AG08396 (cell line): ENCODE data around the gene TMEM201.
"Not testable (repeated sequence)": the region's sequence is repeated elsewhere in the genome, so short reads cannot be mapped to it uniquely, and the experiment has no call there.

Experiments
- DNase-seq: peaks from one replicate; pipeline ENCODE4 v3.0.0; 2012; ENCODE audit warnings: low spot score, mixed read lengths

Gene TMEM201

DNA sequence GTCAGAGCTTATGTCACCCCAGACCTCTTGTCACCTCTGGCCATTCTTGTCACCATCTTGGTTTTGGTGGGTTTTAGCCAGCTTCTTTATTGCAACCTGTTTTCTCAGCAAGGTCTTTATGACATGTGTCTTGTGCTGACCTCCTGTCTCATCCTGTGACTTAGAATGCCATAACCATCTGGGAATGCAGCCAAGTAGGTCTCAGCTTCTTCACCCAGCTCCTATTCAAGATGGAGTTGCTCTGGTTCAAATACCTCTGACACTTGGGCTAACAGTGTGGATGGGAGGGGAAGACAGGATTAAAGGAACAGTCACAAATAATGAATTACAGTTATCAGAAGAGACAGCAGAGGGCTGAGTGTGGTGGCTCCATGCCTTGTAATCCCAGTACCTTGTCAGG lies 32.3 kb downstream of the TMEM201 start:
- no peak for DNase-seq

DNA sequence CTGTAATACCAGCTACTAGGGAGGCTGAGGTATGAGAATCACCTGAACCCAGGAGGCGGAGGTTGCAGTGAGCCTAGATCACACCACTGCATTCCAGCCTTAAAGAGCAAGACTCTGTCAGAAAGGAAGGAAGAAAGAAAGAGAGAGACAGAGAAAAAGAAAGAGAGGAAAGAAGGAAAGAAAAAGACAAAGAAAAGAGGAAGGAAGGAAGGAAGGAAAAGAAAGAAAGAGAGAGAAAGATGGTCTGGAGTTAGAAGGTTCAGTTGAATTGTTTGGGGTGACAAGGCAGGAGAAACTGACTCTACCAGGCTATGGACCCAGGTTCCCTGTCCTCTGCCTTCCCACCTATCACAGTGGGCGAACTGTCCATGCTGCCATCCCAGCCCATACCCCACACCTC lies 35.4 kb downstream of the TMEM201 start:
- DNase-seq: no peak

DNA sequence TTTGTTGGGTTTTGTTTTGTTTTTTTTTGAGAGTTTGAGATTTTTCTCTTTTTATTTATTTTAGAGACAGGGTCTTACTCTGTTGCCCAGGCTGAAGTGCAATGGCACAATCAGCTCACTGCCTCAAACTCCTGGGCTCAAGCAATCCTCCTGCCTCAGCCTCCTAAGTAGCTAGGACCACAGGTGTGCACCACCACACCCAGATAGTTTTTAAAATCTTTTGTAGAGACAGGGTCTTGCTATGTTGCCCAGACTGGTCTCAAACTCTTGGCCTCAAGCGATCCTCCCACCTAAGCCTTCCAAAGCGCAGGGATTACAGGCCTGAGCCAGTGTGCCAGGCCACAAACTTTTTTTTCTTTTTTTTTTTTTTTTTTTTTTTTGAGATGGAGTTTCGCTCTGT lies 36.3 kb downstream of the TMEM201 start:
- DNase-seq: not testable (repeated sequence)

DNA sequence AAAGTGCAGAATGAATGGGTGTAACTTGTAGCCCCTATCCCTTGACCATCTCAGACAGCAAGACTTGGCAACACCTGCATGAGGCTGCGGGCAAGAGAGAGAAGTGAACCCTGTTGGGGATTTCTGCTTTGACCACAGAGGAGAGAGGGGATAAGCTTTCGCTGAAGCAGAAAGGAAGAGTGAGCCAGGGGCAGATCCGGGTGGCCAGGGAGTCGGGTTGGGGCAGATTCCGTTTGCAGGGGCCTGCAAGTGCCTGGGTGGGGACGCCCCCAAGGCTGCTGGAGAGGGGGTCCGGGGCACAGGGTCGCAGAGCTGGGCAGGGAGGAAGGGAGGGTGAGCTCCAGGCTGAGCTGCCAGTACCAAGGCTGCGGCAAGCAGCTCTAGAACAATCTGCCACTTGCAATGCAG lies 37.5 kb downstream of the TMEM201 start:
- no peak for DNase-seq

DNA sequence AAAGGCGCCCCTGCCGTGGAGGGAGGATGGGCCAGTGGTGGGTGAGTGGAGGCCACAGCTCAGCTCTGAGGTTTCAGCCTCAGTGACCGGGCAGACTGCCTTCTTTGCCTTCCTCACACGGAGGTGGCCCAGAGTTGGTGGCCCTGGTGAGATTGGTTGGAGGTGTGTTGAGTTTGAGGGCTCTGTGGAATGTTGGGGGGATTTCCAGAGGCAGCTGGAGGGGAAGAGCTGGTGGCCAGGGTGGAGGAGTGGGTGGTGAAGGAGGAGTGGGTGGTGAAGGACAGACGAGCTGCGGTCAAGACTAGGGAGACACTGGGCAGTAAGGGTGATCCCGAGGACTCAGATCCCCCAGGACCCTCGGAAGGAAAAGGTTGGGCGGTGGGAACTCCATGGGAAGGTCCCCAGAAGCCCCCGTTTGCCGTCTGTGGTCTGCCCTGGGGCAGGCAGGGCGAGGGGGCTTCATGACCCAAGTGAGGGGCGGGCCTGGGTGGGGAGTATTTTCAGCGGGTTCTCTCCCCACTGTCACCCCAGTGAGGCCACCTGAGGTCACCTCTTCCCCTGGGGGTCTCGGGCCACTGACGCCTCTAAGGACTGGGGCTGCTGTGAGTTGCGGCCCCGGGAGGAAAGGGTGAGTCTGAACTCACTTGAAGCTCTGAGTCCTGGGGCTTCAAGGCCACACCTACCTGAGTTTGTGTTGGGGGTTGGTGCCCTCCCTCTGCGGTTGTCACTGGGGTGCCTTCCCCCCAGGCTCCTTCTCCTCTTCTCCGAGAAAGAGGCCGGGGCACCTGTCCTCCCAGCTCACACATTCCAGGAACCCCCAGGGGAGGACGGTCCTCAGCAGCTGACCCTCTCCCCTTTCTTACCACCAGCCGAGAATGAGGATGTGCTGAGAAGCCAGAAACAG lies 40.1 kb downstream of the TMEM201 start:
- no peak for DNase-seq

DNA sequence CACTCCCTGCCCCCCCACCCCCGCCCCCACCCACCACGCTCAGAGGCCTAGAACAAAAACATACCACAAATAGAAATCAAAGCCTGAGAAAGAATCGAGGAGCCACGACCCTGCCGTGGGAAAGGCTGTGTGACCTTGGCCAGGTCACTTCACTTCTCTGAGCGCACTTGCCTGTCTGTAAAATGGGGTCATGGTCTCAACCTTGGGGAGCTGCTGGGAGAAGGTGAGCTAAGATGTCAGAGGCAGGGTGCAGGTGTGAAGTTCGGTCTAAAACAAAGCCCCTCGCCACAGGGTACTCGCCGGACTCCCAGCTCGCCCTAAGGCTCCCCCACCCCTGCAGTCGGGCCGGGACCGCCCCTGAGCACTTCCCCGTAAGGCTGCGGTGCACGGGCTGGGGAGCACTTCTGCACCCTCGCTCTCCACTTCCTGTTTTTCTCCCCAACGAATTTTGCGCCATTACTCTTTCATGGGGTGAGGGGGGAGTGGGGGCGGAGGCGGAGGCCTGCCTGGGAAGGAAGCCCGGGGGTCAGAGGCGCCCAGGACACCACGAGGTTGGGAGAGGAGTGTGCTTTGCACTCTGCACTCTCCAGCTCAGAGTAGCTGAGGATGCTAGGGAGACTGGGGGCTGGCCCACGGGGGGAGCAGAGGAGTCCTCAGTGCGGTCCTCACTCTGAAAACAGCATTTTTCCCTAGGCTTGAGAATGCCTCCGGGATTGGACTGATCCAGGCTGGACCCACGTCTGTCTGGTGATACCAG lies 40.9 kb downstream of the TMEM201 start:
- DNase-seq: no peak

DNA sequence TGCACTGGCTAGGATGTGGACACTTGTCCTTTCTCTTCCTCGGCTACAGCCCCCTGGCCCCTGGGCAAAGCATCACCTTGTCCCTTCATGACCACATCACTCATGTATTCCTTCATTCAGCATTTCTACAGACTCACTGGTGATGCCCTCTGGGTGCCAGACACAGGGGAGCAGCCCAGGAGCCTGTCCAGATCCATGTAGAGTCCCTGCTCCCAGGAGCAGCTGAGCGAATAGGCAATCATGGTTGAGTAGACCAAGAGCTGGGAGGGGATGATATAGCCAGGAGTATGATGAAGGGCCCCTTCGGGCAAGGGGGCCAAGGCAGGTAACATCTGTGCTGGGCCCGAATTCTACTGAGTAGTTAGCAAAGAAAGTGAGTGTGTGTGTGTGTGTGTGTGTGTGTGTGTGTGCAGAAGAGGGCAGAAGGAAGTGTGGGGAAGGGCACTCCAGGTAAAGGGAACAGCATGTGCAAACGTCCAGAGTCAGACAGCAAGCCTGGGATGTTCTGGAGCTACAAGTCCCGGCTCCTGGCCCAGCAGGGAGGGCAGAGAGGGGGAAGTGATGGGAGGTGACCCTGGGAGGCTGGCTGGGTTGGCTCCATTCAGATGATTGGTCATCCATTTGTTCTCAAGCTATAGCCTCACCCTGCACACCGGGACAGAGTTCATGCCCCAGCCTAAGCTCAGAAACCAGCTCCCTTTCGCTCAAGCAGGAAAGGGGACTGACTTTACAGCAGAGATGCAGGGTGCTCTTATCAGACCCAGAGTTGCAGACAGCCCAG lies 41.8 kb downstream of the TMEM201 start:
- no peak for DNase-seq

DNA sequence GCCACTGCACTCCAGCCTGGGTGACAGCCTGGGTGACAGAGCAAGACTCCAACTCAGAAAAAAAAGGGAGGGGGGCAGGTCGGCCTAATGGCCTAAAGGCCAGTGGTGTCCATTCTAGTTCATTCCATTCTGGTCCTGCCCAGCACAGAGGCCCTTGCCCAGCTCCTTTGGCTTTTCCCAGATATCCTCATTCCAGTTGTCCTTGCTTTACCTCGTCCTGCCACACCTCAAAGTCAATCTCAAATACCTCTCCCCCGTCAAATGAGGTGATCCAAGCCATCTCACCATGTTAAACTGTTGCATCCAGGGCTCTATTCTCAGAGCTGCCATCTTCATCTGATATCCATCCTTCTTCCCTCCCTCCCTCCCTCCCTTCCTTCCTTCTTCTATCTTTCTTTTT lies 42.9 kb downstream of the TMEM201 start:
- DNase-seq: no peak

DNA sequence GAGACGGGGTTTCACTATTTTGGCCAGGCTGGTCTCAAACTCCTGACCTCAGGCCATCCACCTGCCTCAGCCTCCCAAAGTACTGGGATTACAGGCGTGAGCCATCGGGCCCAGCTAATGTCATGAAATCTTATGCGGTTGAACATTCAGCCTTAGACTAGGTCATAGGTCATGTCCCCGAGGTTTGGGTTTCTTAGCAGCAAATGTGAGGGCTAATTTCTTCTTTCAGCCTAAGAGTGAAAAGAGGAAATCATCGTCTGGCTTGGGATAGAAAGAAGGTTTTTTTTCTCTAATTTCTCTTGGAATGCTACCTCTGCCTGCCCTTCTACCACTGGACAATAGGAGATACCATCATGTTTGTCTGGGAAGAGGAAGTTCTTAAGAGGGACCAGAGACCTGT lies 44.8 kb downstream of the TMEM201 start:
- DNase-seq: no peak

DNA sequence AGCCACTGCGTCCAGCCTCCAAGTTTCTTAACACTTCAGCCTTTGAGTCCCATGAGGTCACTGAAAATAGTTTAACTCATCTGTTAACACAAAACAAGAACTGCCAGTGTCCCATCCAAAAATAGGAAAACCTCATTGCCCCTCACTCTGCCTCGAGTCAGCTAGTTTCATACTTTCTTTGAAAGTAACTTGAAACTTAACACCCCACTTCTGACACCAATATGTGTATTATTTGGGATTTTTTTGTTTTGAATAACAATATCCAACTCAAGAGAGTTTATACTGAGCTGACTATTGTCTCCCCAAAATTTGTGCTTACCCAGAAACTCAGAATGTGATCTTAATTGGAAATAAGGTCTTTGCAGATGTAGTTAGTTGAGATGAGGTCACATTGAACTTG lies 45.9 kb downstream of the TMEM201 start:
- DNase-seq: no peak

DNA sequence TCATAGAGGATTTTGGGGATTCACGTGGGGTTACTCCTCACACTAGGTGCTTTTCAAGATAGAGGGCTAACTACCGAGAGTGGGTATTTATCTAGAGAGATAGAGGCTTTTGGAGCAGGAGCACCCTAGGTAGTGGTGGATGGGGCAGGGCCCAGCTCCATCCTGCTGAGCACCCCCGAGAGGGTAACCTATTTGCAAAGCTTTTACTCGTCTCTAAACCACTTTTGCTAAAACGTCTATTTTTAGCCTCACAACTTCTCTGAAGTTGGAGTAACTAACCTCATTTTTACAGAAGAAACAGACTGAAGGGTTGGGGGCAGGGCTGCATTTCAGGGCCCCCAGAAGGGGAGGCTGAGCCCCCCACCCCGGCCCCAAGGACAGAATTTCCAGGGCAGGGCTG lies 50.5 kb downstream of the TMEM201 start:
- no peak for DNase-seq

DNA sequence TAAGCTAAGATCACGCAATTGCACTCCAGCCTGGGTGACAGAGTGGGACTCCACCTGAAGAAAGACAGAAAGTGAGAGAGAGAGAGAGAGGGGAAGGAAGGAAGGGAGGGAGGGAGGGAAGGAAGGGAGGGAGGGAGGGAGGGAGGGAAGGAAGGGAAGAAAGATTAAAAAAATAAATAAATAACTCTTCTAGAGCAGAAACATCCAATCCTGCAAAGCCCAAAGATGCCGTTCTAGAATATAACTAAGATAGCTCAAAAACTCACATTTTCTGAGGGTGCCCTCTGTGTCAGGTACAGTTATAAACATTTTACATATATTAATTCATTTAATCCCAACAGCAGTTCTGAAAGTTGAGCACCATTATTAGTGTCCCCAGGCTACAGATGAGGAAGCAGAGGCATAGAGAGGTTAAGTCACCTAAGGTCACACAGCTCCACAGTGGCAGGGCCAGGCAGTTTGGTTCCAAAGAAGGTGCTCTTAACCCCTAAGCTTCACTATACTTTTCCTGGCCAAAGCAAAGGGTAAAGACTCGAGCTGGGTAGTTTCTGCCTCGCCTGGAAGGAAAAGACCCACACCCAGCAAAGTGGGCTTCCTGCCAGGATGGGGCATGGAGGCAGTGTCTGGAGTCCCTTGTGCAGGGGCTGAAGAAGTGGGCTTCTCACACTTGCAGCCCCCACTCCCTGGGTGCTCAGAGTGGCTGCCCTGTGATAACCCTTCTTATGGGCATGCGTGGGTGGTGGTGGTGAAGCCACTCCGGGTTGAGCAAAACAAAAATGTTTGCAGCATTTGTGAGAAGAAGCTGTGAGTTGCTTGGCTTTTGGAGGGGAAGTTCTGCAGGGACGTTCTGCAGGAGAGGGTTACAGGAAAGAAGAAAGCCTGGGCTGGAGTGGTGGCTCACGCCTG lies 54.9 kb downstream of the TMEM201 start:
- no peak for DNase-seq

DNA sequence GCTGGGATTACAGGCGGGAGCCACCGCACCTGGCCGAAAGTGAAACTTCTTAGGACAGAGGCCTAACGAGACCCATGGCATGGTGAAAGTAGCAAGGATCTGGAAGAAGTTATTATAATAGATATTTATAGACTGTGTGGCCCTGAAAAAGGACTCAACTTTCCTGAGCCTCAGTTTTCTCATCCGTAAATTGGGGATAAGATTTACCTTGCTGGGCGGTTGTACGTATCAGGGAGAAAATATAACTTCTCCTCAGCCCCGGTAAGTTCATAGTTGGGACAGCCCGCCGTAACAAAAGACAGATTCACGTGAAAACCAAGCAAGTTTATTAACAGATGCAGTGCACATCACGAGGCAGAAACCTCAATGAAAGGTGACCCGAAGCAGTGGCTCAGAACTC lies 57.3 kb downstream of the TMEM201 start:
- no peak for DNase-seq

DNA sequence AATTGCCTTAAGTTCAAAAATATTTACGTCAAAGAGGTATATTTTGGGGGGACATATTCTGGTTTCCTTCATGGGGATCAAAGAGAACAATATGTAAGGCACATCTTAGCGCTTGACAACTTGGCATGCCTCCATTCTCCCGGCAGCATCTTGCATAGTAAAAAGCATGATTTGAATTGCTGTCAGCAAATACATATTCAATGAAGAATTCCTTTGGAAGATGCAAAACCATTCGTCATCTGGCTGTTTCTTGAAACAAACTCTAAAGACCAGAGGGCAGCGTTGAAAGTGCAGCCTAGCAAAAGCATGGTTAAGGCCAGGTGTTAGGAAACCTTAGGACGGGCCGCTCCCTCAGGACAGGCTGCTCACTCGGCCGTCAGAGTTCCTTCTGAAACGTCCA lies 59.5 kb downstream of the TMEM201 start:
- no peak for DNase-seq

DNA sequence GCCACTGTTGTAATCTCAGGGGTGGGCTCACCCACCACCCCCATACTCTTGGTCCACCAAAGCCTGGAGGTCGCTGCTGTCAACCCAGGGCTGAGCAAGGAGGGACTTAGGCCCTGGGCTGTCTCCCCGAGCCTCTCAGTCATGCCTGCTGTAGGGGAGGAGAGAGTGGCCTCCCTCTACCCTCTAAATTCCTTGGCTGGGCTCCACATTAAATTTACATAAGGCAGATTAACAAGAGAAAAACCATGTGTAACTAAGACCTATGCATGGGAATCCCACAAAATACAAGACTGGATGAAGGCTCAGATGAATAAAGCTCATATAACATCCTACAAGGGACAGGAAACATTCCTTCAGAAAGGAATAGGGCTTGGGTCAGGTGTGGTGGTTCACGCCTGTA lies 61.1 kb downstream of the TMEM201 start:
- DNase-seq: no peak

DNA sequence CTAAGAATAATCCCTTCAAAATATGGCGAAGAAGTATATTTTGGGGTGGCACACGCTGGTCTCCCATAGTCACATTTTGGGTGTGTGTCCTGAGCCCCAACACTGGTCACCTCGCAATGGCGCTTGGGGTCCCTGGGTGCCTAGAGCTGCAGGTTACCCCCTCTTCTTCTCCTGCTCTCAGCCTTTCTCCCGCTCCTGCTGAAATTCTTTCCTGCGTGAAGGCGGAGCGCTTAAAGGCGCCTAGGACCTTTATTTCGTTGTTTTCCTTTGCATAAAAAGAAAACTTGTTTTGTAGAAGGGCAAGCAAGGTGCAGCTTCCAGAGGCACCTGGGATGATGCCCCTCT lies 62.5 kb downstream of the TMEM201 start:
- no peak for DNase-seq

DNA sequence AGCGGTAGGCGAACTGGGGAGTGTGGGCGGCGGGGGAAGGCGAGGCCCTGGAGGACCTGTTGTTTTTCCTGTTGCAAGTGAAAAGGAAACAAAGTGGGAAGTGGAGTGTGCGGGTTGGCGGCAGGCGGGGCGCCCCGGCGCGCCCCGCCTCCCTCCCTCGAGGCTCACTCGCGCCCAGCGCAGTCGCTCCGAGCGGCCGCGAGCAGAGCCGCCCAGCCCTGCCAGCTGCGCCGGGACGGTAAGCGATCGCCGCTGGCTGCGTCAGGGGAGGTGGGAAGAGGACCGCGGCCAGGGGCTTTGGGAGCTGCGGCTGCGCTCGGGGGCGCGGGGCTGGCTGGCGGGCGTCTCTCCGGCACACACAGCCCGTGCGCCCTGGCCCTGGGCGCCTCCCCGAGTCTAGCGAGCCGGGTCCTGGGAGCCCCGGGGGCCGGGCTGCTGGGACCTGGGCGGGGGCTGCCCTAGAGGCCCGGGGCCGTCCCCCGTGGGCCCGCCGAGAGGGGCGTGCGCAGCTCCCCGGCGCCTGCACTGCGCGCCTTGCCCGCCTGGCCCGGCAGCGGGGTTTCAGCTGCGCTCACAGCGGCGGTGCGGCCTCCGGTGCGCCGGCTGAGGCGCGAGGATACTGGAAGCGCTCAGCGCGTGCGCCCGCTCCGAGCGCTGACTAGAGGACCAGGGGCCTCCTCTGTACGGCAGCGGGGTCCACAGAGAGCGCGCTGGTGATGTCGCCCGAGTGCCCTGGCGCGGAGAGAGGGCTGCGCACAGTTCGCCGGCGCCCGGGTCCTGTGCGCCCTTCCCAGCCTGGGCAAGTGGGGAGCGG lies 63.1 kb downstream of the TMEM201 start, which contains the start of gene PIK3CD:
Gene PIK3CD (plus strand): TSS at position 167 of the 814 bp plus-strand sequence. CDS start 58,725 bp downstream, outside the sequence.
- DNase-seq: peak; percentile 53

DNA sequence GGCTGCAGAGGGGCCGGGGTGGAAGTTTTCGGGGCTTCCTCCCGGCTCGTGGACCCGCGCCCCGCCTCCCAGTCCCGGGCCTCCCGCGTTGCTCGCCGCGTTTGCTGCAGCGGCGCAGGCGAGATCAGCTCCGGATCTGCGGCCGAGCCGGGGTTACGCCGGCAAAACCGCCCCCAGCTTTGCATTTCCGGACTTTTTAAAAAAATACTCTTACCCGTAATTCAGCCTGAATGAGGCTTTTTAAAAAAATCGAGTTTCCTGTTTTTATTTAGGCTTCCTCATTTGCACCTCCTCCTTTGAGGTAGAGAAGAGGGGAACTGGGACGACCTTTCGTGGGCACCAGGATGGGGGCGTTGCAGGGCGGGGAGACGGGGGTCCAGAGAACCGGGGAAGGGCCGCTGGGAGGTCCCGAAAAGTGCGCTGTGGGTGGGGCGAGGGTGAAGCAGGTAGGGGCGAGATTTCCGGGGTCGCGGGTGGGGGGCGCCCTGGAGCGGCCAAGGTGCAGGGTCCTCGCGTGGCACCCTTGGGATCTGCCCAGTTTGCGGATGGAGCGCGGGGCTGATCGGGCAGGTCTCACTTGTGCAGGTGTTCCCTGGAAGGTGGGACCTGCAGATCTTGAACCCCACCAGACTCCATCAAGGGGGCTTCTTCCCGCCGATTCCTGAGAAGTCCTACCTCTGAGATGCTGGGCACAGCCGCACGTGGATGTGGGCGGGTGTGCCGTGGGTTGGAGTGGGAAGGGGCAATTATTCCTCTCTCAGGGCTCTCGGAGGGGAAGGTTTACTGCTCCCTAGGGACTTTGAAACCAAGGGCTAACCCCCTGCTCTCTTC lies 63.9 kb downstream of the TMEM201 start:
- no peak for DNase-seq

DNA sequence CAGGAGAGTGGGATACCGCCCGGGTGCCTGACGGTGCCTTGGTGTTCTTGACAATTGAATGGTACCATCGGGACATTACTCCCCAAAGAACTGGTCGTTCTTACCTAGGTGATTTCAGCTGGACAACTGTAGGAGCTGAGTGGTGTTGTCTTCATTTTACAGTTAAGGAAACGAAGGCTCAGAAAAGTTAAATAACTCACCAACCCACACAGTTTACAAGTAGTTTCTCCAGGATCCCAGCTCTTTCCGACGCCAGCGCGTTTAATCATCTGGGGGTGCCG lies 64.4 kb downstream of the TMEM201 start:
- DNase-seq: no peak

DNA sequence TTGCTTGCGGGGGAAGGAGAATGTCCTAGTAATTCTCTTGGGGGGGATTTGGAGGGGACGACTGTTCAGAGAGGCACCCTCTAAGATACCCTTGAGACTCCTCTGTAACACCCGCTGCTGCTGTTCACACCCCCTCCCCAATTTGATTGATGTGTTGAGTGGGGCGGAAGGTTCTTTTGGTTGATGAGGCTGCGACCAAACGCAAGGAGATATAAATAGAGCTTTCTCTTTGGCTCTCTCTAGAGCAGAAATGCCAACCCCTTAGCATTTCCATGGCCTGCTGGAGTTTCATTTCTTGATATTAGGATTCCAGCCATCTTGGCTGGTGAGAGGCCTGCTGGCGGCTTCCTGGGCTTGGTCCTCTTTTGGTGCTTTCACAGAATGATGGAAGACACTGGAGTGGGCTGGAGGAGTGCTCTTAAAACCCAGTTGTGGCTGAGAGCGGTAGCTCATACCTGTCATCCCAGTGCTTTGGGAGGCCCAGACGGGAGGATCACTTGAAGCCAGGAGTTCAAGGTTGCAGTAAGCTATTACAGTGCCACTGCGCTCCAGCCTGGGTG lies 64.9 kb downstream of the TMEM201 start:
- no peak for DNase-seq
